ENCODE data around the gene AKT1S1.

AKT1S1 gene

DNA sequence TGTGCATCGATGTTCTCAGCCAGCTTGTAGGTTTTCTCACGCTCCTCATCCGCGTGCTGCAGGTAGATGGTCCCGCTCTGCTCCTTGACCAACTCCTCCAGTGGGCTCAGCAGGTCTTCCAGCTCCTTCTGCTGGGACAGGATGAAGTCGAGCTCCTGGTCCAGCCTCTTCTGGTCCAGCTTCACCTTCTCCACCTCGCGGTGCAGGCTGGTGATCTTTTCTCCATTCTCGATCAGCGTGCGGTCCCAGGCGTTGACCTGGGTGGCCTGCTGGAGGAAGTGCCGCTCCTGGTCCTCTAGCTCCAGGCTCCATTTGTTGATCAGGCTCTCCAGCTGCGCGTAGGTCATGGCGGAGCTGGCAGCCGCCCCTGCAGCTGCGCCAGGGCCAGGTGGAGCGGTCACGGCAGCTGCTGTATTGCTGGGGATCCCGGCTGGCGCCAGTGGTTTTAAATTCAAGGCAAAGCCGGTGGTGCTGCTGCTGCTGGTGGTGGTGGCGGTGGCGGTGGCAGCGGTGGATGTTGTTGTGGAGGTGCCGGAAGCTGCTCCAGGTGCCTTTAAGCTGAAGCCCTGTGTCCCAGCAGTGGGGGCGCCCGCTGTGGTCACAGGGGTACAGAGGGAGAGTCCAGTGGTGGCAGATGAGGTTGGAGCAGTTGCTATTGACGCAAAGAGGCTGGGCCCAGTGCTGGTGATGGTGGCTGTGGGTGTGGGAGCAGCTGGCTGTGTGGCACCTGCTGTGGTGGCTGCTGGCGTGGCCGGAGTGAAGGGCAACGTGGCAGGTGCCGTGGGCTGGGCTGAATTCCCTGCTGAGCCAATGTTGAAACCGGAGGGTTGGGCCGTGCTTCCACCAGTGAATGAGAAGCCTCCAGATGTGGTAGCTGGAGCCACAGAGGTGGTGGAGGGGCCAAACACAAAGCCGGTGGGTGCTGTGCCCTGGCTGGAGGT lies 31.6 kb upstream of the AKT1S1 start:
- no peak for DNase-seq (ENCODE audit: low read depth in 3 of 3, low spot score in 1 of 3)

GRCh38 chr19:49907745-49908446 lies 30.7 kb upstream of the AKT1S1 start:
- no peak for DNase-seq (ENCODE audit: low read depth in 3 of 3, low spot score in 1 of 3)

DNA sequence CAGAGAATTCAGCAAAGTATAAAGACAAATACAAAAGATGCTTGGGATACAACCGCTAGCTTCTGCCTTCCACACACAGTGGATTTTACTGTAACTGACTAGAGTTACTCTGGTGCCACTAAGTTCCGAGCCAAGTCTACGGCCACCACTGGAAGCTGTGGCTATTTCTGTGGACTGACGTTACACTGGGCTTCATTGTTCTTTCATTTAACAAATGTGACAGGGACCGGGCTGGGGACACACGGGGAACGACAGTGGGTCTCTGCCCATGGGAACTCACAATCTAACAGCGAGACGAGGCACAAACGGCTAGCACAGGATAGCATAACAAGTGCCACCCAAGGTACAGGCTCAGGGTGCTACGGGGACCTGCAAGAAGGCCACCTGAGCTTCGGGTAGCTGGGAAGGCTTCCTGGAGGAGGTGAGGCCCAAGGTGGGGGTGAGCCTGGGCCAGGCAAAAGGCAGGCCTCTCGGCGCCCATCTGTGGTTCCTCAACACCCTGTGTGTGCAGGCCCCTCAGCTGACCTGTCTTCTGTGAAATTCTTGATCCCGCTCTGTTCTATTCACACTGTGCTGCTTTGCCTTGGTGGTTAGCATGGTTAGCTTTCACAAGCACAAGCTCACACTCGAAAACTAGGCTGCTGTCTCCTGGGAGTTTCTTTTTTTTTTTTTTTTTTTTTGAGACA lies 29.9 kb upstream of the AKT1S1 start:
- no peak for DNase-seq (ENCODE audit: low read depth in 3 of 3, low spot score in 1 of 3)

GRCh38 chr19:49904136-49904535 lies 27.0 kb upstream of the AKT1S1 start:
- no peak for DNase-seq (ENCODE audit: low read depth in 3 of 3, low spot score in 1 of 3)

DNA sequence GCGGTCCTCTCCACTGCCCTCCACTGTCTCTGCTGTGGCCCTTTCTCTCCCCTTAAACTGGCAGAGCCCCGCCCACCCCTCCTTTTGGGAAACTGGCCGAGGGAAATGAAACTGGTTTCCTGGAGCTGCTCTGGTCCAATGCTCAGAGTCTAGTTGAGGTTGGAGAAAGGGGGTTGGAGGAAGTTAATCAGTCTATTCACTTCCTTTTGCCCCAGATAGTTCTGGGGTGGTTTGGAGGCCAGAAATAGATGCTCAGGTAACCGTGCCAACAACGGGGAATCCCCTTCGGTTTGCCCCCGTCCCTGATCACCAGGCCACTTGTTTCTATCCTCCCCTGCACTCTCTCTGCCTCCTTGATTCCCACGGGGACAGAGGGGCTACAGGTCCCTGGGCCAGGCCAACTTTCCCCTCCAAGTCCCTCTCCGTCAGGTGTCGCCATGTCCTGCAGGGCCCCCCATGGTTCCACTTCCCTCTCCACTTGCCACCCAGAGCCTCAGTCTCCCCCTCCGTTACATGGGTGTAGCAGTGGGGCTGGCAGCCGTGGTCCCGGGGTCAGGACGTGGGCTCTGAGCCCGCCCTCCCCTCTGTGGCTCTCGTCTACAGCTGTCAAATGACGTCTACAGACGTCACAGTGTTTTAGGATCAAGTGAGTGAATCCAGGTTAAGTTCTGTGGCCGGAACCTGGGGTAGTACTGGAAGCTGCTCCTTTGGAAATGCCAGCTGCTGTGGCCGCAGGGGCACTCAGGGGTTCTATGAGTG lies 19.9 kb upstream of the AKT1S1 start, which contains the start of gene IL4I1:
Gene IL4I1, minus strand, starts transcription at position 25 of the 759 bp plus-strand sequence. CDS start 727 bp downstream, outside the sequence.
- peak; percentile 41 to 50 (median 47) for DNase-seq (ENCODE audit: low read depth in 3 of 3, low spot score in 1 of 3)

DNA sequence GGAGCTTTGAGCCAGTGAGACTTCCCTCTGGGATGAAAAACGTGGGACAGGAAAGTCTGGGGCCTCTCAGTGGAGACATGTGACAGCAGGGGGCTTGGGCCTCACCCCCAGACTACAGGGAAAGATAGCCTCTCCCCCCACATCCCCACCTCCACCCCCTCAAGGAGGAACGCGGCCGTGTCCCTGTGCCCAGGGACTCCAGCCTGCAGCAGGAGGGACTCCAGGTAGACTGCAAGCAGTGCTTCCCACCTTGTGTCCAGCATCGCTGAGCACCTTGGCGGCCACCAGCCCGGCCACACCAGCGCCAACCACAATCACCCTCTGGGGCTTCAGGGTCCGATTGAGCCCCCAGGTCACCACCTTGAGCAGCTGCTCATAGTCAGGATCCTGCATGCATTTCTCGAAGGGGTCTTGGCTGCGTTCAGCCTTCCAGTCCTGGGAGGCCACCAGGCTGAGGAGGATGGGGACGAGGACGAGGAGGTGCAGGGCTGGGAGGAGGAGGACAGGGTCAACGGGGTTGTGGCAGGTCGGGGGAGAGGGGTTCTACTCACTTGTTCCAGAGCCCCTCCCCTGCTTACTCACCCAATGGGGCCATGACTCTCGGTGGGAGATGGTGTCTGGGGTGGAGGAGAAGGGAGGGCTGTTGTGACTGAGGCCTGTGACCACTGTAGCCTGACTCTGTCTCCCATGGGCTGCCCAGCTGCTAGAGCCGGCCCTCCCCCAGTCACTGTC lies 18.6 kb upstream of the AKT1S1 start:
- no peak for DNase-seq (ENCODE audit: low read depth in 3 of 3, low spot score in 1 of 3)

DNA sequence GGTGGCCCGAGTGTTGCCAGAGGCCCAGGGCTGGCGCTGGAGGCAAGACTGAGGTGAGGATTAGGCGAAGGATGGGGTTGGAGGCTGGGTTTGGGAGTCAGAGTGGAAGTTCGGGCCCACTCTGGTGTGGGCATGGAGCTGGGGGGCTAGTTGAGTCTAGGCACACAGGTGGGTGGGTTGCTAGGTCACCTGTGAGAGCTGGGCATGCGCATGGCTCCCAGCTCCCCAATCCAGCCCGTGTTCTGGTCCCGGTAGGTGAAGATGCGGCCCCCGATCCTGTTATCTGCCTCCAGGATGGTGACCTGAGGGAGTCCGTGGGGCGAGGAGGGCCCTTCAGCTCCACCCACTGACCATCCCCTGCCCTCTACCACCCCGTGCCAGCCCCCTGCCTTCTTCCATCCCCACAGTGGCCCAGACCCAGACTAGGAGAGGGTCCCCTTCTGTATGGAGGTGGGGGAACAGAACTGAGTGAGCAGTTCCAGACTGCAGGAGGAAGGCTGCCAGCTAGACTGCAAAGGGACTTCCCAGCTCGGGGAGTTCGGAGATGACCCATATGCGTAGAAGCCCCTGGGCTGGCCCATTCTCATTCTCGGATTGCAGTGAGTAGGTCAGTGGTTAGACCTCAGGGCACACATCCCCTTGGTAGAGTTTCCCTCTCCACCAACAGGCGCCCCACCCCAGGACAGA lies 17.9 kb upstream of the AKT1S1 start:
- DNase-seq (ENCODE audit: low read depth in 3 of 3, low spot score in 1 of 3): no peak

GRCh38 chr19:49894011-49894664 lies 17.0 kb upstream of the AKT1S1 start:
- no peak for DNase-seq (ENCODE audit: low read depth in 3 of 3, low spot score in 1 of 3)

GRCh38 chr19:49892716-49893115 lies 15.6 kb upstream of the AKT1S1 start:
- no peak for DNase-seq (ENCODE audit: low read depth in 3 of 3, low spot score in 1 of 3)

DNA sequence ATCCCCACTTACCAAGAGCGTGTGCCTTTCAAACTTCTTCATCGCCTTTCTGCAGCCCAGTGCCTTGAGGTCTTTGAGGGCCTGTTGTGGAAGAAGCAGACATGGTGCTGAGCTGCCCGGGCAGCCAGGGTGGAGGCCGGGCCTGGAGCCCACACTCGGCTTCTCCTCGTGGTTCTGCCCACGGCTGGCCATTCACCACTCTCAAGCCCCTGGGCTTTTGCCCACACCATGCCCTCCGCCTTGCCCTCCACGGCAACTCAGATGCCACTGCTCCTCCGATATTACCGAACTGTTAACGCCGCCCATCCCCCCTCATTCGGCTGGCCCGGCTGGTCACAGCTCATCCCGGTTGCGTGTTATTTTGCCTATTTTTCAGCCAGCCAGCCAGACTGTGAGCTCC lies 14.2 kb upstream of the AKT1S1 start:
- no peak for DNase-seq (ENCODE audit: low read depth in 3 of 3, low spot score in 1 of 3)

DNA sequence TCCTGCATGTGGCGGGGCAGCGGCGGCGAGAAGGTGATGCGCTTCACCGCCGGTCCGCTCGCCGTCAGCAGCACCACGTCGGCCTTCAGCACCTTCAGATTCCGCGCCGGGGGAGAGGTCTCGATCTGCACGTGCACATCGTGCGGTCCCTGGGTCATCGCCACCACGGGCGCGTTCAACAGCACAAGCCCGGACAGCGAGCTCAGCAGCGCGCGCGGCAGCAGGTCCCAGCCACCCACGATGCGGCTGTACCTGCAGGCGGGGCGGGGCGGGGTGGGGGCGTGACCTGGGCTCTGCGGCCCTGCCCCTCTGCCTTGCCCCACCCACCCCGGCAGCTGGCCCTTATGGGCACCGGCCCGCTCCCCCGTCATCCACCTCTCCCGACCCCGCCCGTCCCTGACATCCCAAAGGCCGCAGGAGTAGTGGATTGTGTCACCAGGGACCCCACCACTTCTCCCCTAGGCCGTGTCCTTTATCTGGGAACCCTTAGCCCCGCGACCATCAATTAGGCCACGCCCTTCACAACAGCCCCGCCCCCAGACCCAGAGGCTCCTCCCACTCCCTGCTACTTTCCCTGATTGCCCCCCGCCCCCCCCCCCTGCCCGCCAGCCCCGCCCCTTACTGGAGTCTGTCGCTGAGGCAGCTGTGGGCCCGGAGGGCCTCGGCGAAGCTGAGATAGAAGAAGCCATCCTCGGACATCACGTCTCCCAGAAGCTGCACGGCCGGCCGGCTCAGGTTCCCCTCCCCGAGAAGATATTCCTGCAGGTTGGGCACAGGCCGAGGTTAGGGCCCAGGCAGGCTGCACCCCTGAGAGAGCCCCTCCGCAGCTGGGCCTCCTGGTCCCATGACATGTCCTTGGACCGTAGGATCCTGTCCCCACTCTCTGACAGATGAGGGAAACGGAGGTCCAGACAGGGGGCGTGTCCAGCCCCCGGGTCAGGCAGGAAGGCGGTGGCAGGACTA lies 13.5 kb upstream of the AKT1S1 start:
- peak in 2 of 3 donors; percentile 42 to 62 for DNase-seq (ENCODE audit: low read depth in 3 of 3, low spot score in 1 of 3)

- DNase-seq (ENCODE audit: low read depth in 3 of 3, low spot score in 1 of 3): peak in 2 of 3 donors; percentile 55 to 64
These were observed 12.7 kb upstream of the AKT1S1 start for GRCh38 chr19:49889687-49890348.

DNA sequence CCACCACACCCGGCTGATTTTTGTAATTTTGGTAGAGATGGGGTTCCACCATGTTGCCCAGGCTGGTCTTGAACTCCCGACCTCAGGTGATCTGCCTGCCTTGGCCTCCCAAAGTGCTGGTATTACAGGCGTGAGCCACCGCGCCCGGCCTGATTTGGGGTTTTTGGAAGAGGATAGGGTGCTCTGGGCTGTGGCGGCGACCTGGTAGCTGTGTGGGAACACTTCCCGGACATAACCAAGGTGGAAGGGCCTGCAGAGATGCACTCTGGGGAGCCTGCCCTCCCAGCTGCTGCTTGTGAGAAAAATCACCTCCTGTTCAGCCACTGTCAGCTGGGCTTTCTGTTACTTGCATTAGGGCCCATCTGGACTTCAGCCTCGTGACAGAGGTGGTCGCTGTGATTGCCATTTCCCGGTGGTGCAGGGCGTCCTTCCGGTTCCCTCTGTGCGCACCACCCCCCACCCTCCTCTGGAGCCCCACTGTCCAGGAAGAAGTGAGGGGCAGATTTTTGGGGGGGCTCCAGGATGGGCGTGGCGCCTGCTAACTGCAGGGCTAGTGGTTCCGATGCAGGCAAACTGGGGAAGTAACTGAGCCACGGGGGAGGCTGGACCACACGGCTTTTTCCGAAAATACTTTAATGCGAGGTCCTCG lies 12.0 kb upstream of the AKT1S1 start:
- no peak for DNase-seq (ENCODE audit: low read depth in 3 of 3, low spot score in 1 of 3)

GRCh38 chr19:49888510-49888824 lies 11.3 kb upstream of the AKT1S1 start:
- no peak for DNase-seq (ENCODE audit: low read depth in 3 of 3, low spot score in 1 of 3)

DNA sequence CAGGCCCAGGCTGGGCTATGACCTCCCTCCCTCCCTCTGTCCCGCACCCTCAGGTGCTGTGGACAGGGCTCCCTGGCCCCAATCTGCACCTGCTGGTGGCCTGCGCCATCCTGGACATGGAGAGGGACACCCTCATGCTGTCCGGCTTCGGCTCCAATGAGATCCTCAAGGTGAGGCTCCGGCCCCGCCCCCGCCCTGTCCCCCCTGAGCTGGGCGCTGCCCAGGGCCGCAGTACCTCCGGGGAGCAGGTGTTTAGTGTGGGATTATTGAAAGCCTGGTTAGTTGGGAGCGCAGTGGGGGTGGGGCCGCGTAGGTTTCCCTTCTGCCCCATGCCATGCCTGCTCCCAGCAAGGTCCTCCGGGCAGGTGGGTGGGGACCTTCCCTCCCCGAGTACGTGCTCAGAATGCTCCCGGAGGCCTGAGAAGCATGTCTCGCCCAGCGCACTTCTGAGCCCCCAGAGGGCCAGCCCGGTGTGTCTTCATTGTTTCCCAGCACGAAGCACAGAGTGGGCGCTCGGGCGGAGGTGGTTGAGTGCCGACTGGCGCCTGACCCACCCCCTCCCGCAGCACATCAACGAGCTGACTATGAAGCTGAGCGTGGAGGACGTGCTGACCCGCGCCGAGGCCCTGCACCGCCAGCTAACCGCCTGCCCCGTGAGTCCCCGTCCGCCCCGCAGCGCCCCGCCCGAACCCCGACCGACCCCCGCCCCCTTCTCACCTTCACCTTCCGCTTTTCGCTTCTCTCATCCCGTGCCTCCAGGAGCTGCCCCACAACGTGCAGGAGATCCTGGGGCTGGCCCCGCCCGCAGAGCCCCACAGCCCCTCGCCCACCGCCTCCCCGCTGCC lies 10.7 kb upstream of the AKT1S1 start:
- no peak for DNase-seq (ENCODE audit: low read depth in 3 of 3, low spot score in 1 of 3)

DNA sequence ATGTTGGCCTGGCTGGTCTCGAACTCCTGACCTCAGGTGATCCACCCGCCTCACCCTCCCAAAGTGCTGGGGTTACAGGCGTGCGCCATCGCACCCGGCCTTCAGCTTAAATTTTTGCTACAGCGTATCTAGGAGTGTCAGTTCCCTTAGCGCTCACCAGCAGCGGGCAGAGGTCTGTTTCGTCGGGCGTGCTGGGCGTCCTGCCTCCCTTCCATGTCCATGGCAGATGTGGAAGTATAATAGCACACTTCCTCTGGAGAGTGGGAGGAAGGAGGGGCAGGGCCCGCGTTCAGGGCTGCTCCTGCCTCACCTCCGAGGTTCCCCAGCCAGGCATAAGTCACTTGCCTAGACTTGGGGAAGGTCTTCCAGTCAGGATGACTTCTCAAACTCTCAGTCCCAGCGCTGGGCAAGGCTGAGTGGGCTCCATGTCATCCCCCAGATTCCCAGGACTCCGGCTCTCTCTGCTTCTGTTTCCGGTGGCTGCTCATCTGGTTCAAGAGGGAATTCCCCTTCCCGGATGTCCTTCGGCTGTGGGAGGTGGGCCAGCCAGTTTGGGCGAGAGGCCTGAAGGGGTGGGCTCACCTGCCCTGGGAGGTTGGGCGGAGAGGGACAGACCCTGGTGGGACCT lies 10.0 kb upstream of the AKT1S1 start:
- no peak for DNase-seq (ENCODE audit: low read depth in 3 of 3, low spot score in 1 of 3)
